Limb (tissue), 2 donors: Measurements from ENCODE around the gene BIRC7.

Experiments
- DNase-seq, 2 donors: peaks; one replicate each; pipeline ENCODE4 v3.0.0-alpha.2; 2016; ENCODE audit errors: extremely low spot score in 2 of 2

The BIRC7 gene

DNA sequence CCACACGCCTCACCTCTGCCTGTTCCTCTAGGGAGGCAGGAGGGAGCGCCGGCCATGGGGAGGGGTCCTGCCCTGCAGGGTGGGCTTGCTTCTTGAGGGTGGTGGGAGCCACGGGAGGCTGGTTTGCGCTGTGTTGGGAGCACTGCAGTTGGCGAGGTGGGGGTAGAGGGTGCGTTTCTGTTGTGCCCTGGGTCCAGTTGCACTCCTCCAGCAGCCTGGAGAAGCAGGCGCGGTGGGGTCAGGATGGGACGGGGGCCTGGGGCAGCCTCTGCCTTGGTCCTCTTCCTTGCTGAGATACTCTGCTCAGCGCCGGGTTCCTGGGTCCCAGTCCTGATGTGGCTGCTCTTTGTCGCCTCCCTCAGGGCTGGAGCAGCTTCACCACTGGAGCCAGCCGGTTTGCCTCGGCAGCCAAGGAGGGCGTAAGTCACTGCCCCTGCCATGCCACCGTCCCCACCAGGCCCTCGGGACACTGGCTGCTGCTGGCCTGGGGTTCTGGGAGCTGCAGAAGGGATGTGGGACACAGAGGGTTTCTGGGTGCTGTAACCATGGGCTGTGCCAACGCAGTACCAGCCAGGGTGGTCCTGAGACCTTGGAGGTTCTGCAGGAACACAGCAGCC lies 45.3 kb downstream of the BIRC7 start:
- DNase-seq: no peak

DNA sequence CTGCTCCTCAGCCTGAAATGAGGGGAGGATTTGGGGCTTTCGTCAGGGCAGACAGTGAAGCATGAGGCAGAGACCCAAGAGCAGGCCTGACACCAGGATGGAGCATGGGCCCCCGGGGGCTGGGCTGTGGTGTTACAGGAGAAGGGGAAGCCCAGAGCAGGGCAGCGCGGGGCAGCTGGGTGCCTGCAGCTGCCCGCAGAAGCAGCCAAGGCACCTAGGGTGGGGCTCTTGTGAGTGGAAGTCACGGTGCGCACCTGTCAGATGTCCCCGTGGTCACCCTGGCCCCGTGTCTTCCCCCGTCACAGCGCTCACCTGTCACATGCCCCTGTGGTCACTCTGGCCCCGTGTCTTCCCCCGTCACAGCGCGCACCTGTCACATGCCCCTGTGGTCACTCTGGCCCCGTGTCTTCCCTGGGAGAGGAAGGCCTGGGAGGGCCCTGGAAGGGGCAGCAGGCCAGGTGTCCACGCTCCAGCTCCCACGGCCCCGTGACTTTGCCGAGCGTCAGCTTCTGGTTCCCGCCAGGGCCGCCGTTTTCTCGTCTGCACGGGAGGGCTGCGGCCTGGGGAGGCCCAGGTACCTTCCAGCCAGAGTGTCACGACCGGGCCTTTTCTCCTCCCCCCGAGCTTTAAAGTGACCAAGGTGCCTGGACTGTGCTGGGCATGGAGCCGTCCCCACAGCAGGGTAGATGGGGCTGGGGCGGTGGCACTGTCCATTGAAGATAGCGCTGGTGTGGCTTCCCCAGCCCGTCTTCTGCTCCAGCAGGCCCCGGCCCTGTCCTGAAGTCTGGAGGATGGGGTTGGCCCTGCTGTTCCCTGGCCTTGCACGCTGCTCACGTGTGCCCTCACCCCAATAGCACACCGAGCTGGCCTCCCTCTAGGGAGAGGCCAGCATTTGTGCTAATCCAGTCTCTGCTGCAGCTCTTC lies 46.3 kb downstream of the BIRC7 start:
- no peak for DNase-seq

DNA sequence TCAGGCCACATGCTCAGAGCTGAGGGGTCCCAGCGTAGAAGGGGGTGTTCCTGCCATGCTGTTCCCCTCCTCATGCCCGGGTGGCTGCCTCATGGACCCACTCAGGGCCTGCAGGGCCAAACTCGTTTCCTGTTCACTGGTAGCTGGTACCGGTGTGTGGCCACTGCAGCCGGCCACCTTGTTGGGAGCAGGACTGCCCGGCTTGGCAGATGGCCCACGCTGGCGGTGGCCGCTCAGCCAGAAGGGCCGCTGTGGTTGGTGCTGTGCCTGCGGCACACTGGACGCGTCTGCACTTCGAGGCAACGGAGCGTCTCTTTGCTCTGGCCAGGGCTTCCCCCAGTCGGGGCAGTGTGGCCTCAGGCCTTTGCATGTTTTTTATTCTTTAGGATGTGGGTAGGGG lies 47.2 kb downstream of the BIRC7 start:
- DNase-seq: no peak

DNA sequence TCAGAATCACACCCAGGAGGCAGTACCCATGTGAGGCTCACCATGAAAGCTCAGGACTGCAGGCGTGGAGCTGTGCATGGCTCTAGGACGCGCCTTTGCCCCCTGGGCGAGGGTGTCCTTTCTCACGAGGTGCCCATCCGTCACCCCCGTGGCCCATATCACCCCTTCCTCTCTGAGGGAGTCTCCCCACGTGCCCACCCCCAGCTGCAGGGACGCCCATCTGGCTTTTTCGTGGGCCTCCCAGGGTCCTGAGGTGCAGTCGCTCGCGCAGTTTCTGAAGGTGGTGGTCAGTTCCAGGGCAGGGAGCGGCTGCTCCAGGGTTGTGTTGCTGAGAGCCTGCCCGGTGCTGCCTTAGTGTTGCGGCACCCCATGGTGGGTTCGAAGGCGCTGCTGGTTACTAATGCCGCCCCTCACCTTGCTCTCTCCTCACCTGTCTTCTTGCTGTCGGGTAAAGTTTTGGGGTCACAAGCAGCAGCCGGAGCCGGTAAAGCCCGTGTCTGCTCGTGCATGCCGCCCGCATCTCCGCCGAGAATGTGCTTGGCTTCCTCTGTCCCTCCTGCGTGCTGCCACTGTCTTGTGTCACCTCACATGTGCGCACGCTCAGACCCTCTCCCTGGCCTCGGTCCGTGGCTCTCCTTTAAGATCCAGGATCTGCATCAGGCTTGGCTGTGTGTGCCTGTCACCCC lies 47.8 kb downstream of the BIRC7 start:
- no peak for DNase-seq

DNA sequence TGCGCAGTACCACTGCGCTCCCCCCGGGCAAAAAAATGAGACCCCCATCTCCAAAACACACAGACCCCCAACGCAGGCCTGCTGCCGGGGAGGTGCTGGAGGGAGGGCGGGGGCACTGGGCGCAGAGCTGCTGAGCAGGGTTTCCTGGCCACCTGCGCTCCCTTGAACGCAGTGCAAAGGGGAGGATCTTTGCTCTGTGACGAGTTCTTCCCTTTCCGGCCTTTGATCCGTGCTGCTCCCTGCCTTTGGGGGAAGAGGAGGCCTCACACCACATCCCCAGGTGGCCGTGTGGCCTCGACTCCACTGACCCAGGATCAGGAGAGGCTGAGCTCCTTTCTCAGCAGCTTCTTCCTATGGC lies 48.4 kb downstream of the BIRC7 start:
- no peak for DNase-seq

DNA sequence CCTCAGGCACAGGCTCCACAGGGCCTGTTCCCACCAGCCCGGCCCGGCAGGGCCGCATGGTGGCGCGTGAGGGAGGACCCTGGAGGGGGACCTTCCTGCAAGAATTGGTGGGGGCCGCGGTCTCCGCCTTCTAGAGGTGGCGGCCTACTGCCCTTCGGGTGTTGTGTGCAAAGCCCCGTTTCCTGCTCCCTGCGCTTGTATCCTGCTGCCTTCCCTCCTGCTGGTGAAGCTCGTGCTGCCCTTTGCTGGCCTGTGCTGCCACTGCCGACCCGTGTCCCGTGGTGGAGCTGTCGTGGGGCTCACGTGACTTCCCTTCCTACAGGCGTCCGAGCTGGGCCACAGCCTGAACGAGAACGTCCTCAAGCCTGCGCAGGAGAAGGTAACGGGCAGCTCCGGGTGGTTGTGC lies 48.8 kb downstream of the BIRC7 start:
- no peak for DNase-seq

DNA sequence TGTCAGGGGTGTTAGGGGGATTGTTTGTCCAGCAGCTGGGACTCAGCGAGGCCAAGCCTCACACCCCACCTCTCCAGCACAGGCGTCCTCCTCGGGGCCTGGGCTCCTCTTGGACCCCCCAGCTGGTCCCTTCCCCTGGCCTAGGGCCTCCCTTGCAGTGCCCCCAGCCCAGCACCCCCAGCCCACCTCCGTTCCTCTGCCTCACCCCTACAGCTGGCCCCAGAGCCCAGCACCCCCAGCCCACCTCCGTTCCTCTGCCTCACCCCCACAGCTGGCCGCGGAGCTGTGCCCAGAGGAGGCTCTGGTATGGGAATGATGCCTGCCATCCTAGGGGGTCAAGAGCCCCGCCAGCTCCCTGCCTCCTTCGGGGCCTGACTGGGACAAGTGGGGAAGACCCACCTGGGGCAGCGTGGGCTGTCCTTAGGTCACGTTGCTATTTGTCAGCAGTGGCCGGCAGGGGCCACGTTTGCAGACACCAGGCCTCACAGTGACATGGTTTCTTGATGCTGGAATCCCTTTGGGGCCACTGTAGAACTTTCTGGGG lies 49.3 kb downstream of the BIRC7 start:
- DNase-seq: no peak

DNA sequence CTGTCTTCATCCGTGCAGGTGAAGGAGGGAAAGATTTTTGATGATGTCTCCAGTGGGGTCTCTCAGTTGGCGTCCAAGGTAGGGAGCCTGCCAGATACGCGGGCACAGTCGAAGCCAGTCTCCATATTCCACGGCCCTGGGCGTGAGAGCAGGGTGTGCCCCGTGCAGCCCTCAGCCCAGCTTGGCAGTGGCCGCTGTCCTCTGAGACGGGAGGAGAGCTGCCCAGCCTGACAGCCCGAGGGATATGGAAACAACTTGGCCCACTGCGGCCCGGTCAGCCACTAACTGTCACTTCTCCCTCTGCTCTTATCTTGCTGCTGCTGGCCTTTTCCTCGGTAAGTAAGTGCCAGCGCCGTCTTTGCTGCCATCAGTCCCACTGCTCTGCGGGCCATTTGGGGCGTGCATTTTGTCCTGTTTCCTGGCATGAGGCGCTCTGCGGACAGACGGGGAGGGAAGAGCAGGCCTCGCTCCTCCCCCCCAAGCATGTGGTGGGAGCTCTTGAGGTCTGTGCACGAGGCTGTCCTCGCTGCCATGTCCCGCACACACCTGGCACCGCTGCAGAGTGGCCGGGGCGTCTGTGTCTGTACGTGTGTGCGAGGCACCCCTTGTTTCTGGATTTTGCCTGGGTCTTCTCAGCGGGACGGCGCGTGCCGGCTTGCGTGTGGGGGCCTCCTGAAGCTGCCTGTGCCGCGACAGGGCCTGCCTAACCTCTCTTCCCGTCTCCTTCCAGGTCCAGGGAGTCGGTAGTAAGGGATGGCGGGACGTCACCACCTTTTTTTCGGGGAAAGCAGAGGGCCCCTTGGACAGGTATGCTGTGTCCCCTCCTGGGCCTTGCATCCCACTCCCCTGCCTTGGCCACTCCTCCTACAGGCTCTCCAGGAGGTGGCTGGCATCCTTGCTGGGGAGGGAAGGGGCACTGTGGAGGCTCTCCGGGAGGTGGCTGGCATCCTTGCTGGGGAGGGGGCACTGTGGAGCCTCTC lies 50.2 kb downstream of the BIRC7 start:
- no peak for DNase-seq

DNA sequence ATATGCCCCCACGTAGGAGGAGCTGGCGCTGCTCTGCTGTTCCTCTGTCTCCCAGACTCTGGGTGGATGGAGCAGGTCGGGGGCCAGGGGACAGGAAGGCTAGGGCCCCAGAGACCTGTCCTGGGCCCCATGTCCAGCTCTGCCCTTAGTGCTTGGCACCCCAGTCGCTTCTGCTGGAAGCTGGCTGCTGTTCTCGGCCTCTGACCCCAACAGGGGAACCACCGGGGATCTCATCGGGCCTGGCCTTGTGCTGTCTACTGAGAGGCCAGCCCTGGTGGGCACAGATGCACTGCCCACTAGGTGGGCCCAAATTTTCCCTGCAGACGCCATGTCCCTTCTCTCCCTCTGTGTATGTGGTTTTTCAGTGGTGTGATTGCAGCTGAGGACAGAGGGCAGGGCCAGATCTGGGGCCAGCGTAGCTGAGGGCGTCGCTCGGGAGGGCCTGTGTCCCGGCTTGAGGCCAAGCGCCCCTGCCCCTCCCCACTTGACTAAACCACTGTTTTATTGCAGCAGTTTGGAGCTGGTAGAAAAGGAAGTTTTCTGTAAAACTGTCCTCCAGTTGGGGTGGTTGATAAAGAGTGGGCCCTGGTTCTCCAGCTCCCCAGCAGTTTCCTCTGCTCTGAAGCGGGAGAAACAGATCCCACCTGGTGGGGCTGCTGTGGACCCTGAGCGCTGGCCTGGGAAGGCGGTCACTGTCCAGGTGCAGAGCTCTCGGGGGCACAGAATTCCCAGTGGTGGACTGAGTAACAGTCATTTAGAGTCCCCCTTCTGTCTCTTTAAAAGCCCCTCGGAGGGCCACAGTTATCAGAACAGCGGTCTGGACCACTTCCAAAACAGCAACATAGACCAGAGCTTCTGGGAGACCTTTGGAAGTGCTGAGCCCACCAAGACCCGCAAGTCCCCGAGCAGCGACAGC lies 51.3 kb downstream of the BIRC7 start:
- DNase-seq: no peak

DNA sequence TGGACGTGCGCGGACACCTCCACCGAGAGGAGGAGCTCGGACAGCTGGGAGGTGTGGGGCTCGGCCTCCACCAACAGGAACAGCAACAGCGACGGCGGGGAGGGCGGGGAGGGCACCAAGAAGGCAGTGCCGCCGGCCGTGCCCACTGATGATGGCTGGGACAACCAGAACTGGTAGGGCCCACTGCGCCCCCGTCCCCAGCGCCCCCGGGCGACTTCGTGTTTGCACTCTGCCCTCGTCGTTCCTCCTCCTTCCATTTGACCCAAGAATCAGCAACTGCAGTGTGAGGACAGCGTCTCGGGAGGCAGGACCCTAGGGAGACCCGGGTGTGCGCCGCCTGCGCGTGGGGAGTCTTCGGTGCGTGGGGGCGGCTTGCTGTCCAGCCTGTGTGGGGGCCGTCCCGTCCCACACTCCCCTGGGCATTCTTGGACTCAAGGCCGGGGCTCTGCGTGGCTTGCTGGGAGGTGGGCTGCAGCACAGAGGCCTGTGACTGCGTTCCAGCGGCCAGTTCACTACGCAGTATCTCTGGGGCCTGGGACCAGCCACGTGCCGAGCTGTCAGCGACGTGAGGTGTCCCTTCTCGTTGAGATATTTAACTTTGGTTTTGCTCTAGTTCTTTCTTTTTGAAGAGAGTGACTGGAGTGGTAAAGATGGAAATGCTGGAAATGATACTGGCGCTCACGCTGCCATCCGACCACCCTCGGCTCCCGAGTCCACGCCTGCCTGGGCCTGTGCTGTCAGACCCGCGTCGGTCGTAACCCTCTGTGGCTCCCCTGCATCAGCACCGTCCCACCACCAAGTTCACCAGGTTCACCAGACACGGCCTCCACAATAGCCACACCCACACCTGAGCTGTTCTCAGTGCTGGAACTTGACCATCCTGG lies 52.2 kb downstream of the BIRC7 start:
- no peak for DNase-seq

DNA sequence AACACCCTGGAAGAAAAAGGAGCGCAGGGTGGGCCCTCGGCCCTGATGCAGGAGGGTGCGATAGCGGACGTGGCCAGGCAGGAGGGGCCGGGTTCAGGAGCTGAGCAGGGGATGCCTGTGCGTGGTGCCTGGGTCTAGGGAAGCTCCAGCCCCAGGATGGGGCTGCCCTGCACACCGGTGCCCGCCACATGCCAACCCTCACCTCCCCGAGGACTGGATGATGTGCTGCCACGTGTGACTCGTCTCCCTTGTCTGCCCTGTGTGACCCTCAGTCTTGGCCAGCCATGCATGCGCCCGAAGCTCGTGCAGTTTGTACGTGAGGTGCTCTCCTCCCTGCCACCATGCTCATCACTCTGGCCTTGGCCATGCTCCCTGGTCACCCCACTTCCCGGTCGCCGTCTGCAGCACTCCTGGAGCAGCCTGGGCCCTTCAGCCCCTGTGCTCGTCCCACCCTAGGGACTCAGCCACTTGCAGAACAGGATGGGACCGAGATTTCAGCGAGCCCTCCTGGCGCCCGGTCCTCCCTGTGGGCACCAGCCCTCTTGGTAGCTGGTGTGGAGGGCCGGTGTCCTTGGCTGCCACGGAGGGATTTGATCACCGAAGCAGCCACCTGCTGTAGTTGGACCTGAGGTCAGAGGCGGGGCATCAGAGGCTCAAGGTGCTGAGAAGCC lies 53.0 kb downstream of the BIRC7 start:
- DNase-seq: no peak

DNA sequence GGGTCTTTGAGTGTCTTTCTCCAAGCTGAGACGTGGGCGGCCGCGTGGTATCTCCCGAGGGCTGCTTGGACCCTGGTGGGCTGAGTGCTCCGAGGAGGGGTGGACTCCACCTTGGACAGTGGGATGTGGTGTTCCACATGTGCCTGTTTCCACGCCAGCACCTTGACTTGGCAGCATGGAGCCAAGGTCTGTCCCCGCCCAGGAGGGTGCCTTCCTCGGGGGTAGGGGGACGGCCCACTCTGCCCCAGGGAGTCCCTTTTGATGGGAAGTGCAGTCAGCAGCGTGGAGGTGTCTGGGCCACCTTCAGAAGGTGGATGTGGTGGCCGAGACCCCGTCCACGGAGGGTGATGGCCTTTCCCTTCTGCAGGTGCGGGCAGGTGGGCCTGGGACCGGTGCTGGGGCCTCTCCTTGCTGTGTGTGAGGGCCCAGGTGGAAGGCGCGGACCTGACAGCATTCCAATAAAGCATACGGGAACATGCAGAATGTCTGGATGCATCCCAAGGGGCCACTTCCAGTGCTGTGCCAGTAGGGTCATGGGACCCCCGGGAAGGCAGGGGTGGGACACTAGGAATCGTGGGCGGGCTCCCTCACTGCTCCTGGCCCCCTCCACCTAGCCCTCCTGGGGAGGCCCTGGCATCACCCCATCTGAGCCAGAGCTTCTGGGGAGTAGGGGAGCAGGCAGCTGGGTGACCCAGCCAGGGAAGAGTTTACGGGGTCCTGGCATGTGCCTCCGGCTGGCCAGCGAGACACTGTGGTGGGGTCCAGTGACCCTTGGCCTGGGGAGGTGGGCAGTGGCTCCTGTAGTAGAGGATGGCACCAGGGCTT lies 53.8 kb downstream of the BIRC7 start:
- no peak for DNase-seq
